Measurements from ENCODE around the gene ATOH7. TPM values are rescaled to one million over a fixed set of nuclear protein-coding genes. Genes with fewer than 3 reads are reported as not detected.
"Not testable (repeated sequence)": the region's sequence is repeated elsewhere in the genome, so short reads cannot be mapped to it uniquely, and the experiment has no call there.

The ATOH7 gene
- total RNA-seq, 1 experiment from 2014 or later, result not detected

DNA sequence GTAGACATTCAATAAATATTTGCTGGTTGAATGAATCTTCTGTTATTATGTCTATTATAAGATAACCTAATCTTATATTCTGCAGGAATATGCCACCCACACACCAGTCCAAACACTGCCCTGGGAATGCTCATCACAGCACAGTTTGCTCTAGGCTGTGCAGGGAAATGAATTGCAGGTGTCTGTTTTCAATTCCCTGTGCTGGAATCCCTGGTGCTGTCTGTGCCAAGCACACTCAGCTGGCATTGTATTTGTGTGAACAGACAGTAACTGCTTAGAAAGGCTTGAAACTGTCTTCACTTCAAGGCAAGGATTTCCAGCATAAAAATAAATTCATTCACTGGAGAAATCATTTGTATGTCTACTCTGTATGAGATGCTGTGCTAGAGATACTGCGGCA, 20.2 kb downstream of the ATOH7 start:
- no peaks in the 10 kb centered on the region for H3K27me3 Mint-ChIP-seq (ENCODE audit: insufficient read depth, unreplicated experiment)
- no peak overlapping the region for H3K4me3 Mint-ChIP-seq (ENCODE audit: unreplicated experiment)
- H3K4me1 Mint-ChIP-seq (ENCODE audit: insufficient read depth, unreplicated experiment), result no peaks in the 10 kb centered on the region
- ChIA-PET POLR2A (interaction anchor here (0.6 to 1.4 kb wide), 2 partner anchors 76 to 122 kb away, joined by 3 to 4 read pairs; no protein-coding TSS in a partner anchor), CTCF (interaction anchor here (0.6 to 8.5 kb wide), 23 partner anchors 9 to 357 kb away, joined by 3 to 168 read pairs (median 5); partner anchors contain the start of genes HNRNPH3 and PBLD)
- no TSS peak for BruUV-seq (replicated peaks)
- intact Hi-C loops (cut with micrococcal nuclease), result loop anchor here (1.0 kb wide), 2 partner anchors 91 to 137 kb away; no protein-coding TSS in a partner anchor
- no peak for DNase-seq (ENCODE audit: unreplicated experiment)
- TF ChIP-seq, protein P1, sequence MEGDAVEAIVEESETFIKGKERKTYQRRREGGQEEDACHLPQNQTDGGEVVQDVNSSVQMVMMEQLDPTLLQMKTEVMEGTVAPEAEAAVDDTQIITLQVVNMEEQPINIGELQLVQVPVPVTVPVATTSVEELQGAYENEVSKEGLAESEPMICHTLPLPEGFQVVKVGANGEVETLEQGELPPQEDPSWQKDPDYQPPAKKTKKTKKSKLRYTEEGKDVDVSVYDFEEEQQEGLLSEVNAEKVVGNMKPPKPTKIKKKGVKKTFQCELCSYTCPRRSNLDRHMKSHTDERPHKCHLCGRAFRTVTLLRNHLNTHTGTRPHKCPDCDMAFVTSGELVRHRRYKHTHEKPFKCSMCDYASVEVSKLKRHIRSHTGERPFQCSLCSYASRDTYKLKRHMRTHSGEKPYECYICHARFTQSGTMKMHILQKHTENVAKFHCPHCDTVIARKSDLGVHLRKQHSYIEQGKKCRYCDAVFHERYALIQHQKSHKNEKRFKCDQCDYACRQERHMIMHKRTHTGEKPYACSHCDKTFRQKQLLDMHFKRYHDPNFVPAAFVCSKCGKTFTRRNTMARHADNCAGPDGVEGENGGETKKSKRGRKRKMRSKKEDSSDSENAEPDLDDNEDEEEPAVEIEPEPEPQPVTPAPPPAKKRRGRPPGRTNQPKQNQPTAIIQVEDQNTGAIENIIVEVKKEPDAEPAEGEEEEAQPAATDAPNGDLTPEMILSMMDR (IDR thresholded peaks at IDR 0.05; ENCODE audit: unreplicated experiment), result no peak
- H3K9me3 Mint-ChIP-seq (ENCODE audit: unreplicated experiment), result no peaks in the 10 kb centered on the region
- no peaks in the 10 kb centered on the region for H3K36me3 Mint-ChIP-seq (ENCODE audit: insufficient read depth, unreplicated experiment)
- H3K27ac Mint-ChIP-seq (ENCODE audit: low read depth, unreplicated experiment), result no peak overlapping the region

DNA sequence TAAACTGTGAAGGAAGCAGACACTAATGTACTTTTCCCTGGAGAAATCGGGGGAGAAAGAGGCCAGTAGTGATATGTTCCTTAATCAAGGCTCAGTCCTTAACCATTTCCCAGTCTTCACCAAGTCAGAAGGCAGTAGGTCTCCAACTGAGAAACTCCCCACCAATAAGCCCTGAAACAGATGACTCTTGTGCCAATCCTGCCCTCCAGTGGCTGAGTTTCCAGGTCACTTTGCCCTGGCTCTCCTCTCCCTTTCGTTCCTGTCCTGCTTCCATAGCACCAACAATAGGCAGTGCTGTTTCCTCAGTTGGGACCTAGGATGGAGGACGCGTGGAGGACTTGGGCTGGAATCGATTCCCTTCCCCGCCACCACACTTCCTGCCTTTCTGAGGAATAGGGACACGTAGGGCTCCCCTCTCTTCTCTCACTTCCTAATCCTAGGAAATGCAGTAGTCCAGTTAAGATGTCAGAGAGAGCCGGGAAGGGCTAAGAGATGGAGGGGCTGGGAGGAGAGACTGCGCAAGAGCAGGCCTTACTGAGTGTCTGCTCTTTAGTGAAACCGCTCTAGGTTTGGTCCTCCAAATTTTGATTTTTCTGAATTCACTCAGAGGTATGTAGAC, 23.4 kb downstream of the ATOH7 start:
- POLR2A ChIA-PET, result no interaction called here
- no peaks in the 10 kb centered on the region for H3K36me3 Mint-ChIP-seq (ENCODE audit: insufficient read depth, unreplicated experiment)
- H3K27ac Mint-ChIP-seq (ENCODE audit: low read depth, unreplicated experiment), result no peak overlapping the region

DNA sequence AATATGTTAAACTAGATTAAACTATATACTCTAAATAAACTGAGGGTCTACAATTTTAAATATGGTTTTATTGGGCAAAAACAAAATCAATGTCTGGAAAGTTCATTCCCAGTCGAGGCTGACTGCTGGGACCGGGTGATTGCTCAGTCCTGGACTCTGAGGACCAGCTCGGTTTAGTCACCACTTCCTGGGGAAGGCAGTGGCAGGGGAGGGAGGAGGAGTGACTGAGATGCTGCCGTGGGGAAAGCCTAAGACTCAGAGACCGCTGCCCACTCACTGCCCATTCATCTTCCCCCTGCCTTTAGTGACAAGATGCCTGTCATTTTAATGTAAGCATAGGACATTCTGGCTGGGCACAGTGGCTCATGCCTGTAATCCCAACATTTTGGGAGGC, 29.0 kb downstream of the ATOH7 start:
- no peaks in the 10 kb centered on the region for H3K27me3 Mint-ChIP-seq (ENCODE audit: insufficient read depth, unreplicated experiment)
- DNase-seq (ENCODE audit: unreplicated experiment), result peak; percentile 66
- H3K27ac Mint-ChIP-seq (ENCODE audit: low read depth, unreplicated experiment), result no peak overlapping the region
- CTCF ChIA-PET, result interaction anchor here (0.6 to 2.0 kb wide), 7 partner anchors 9 to 387 kb away, joined by 3 to 19 read pairs (median 4); no protein-coding TSS in a partner anchor
- no peaks in the 10 kb centered on the region for H3K4me1 Mint-ChIP-seq (ENCODE audit: insufficient read depth, unreplicated experiment)
- TF ChIP-seq, protein P1 (IDR thresholded peaks at IDR 0.05; ENCODE audit: unreplicated experiment), result no peak
- no peaks in the 10 kb centered on the region for H3K36me3 Mint-ChIP-seq (ENCODE audit: insufficient read depth, unreplicated experiment)
- H3K4me3 Mint-ChIP-seq (ENCODE audit: unreplicated experiment), result no peak overlapping the region
- BruUV-seq (replicated peaks), result no TSS peak
- POLR2A ChIA-PET, result interaction anchor here (0.6 kb wide), 1 partner anchor 582 kb away, joined by 3 read pairs; no protein-coding TSS in a partner anchor
- intact Hi-C loops (cut with micrococcal nuclease), result no loop called here
- no peaks in the 10 kb centered on the region for H3K9me3 Mint-ChIP-seq (ENCODE audit: unreplicated experiment)

More for the DNA sequence above, 23.4 kb downstream of the ATOH7 start:
- intact Hi-C loops (cut with micrococcal nuclease), result loop anchor here (1.0 kb wide), 2 partner anchors 52 to 125 kb away; no protein-coding TSS in a partner anchor
- TF ChIP-seq, protein P1 (IDR thresholded peaks at IDR 0.05; ENCODE audit: unreplicated experiment), result peak; percentile 59
- Mint-ChIP-seq H3K9me3 (ENCODE audit: unreplicated experiment) (no peaks in the 10 kb centered on the region), H3K4me1 (ENCODE audit: insufficient read depth, unreplicated experiment) (no peaks in the 10 kb centered on the region), H3K27me3 (ENCODE audit: insufficient read depth, unreplicated experiment) (no peaks in the 10 kb centered on the region), H3K4me3 (ENCODE audit: unreplicated experiment) (no peak overlapping the region)
- CTCF ChIA-PET, result interaction anchor here (0.7 to 8.5 kb wide), 10 partner anchors 11 to 127 kb away, joined by 3 to 168 read pairs (median 6); no protein-coding TSS in a partner anchor
- DNase-seq (ENCODE audit: unreplicated experiment), result peak; percentile 79
- BruUV-seq (replicated peaks), result no TSS peak

DNA sequence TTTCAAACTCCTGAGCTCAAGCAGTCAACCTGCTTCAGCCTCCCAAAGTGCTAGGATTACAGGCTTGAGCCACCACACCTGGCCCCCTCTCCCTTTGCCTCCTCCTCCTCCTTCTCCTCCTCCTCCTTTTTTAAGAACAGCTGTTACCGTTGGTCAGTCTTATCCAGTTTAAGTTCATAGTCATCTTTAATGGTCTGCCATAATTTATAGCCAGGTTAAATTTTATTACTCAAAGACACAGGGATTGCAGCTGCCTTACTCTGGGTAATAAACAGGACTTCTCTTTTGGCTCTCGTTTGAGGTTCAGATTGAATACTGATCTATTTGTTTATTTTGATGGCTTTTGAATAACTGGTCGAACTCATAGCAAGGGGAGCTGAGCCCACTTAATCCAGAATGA, 35.2 kb downstream of the ATOH7 start:
- POLR2A ChIA-PET, result no interaction called here
- H3K27me3 Mint-ChIP-seq (ENCODE audit: insufficient read depth, unreplicated experiment), result no peaks in the 10 kb centered on the region

DNA sequence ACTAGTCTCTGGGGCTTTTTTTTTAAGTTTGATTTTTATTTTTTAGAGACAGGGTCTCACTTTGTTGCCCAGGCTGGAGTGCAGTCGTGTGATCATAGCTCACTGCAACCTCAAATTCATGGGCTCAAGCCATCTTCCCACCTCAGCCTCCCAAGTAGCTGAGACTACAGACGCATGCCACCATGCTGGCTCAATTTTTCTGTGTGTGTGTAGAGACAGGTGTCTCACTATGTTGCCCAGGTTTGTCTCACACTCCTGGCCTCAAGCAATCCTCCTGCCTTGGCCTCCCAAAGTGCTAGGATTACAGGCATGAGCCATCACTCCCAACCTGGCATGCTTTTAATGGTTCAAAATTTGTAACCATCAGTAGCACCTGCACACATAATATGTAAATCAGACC, 36.1 kb downstream of the ATOH7 start:
- H3K9me3 Mint-ChIP-seq (ENCODE audit: unreplicated experiment); H3K36me3 Mint-ChIP-seq (ENCODE audit: insufficient read depth, unreplicated experiment); CTCF ChIA-PET; H3K27me3 Mint-ChIP-seq (ENCODE audit: insufficient read depth, unreplicated experiment); intact Hi-C loops (cut with micrococcal nuclease); H3K27ac Mint-ChIP-seq (ENCODE audit: low read depth, unreplicated experiment); POLR2A ChIA-PET; H3K4me3 Mint-ChIP-seq (ENCODE audit: unreplicated experiment); DNase-seq (ENCODE audit: unreplicated experiment); BruUV-seq (replicated peaks): not testable (repeated sequence)
- H3K4me1 Mint-ChIP-seq (ENCODE audit: insufficient read depth, unreplicated experiment), result peaks cover 11% of the 10 kb centered on the region

More for the DNA sequence above, 35.2 kb downstream of the ATOH7 start:
- Mint-ChIP-seq H3K36me3 (ENCODE audit: insufficient read depth, unreplicated experiment) (peaks cover 5% of the 10 kb centered on the region), H3K9me3 (ENCODE audit: unreplicated experiment) (no peaks in the 10 kb centered on the region), H3K4me3 (ENCODE audit: unreplicated experiment) (no peak overlapping the region), H3K4me1 (ENCODE audit: insufficient read depth, unreplicated experiment) (peaks cover 11% of the 10 kb centered on the region), H3K27ac (ENCODE audit: low read depth, unreplicated experiment) (no peak overlapping the region)
- CTCF ChIA-PET, result interaction anchor here (0.8 to 1.6 kb wide), 3 partner anchors 15 to 113 kb away, joined by 4 to 5 read pairs (median 4); no protein-coding TSS in a partner anchor
- intact Hi-C loops (cut with micrococcal nuclease), result no loop called here
- no peak for DNase-seq (ENCODE audit: unreplicated experiment)
- TF ChIP-seq, protein P1 (IDR thresholded peaks at IDR 0.05; ENCODE audit: unreplicated experiment), result no peak
- no TSS peak for BruUV-seq (replicated peaks)
